Activated CD8-positive, alpha-beta memory T cell treated with anti-CD3 and anti-CD28 coated beads for 36 hours (primary cell): ENCODE results near the gene ABL2. TPM values are rescaled to one million over a fixed set of nuclear protein-coding genes. Genes with fewer than 3 reads are reported as not detected.
"Not testable (repeated sequence)": the region's sequence is repeated elsewhere in the genome, so short reads cannot be mapped to it uniquely, and the experiment has no call there.

Experiments
- CTCF ChIA-PET: fragments of 350-600 bp; sonication (Branson Sonifier 250); formaldehyde crosslinking; loops from one replicate; lab custom pipeline; 2021; ENCODE audit warnings: antibody characterized with exemption; lab: Charles Lee
- POLR2A ChIA-PET: fragments of 350-600 bp; sonication (Branson Sonifier 250); formaldehyde crosslinking; loops from one replicate; lab custom pipeline; 2021; ENCODE audit warnings: antibody characterized with exemption; lab: Charles Lee
- total RNA-seq, 2 experiments: library from RNA; stranded (reverse); gene quantifications; one replicate each; pipeline ENCODE4 v1.2.3, GENCODE V29; 2021

ABL2 gene
- total RNA-seq, 2 experiments from 2014 or later: 7.8 to 7.9 TPM

GRCh38 chr1:179178183-179178582 is 51.3 kb downstream of the ABL2 start:
- POLR2A ChIA-PET: no interaction called here
- CTCF ChIA-PET: no interaction called here

- CTCF ChIA-PET: no interaction called here
- POLR2A ChIA-PET: no interaction called here
Observed at GRCh38 chr1:179177615-179178014, 51.9 kb downstream of the ABL2 start.

- ChIA-PET POLR2A (no interaction called here), CTCF (no interaction called here)
Observed at GRCh38 chr1:179177182-179177581, 52.3 kb downstream of the ABL2 start.

GRCh38 chr1:179175011-179175841 is 54.3 kb downstream of the ABL2 start:
- CTCF ChIA-PET: interaction anchor here (0.7 kb wide), 1 partner anchor 93 kb away, joined by 3 read pairs; no protein-coding TSS in a partner anchor

GRCh38 chr1:179170468-179170770 is 59.1 kb downstream of the ABL2 start:
- CTCF ChIA-PET, POLR2A ChIA-PET: not testable (repeated sequence)

More at GRCh38 chr1:179175011-179175841, 54.3 kb downstream of the ABL2 start:
- POLR2A ChIA-PET: interaction anchor here (0.5 kb wide), 1 partner anchor 629 kb away, joined by 3 read pairs; no protein-coding TSS in a partner anchor

GRCh38 chr1:179169616-179170467 is 59.6 kb downstream of the ABL2 start:
- POLR2A ChIA-PET: interaction anchor here (0.7 kb wide), 1 partner anchor 24 kb away, joined by 3 read pairs; no protein-coding TSS in a partner anchor
- CTCF ChIA-PET: no interaction called here

GRCh38 chr1:179168536-179168935 is 60.9 kb downstream of the ABL2 start:
- CTCF ChIA-PET: no interaction called here
- POLR2A ChIA-PET: no interaction called here

GRCh38 chr1:179167955-179168354 is 61.5 kb downstream of the ABL2 start:
- ChIA-PET CTCF (interaction anchor here (0.6 kb wide), 1 partner anchor 484 kb away, joined by 7 read pairs; no protein-coding TSS in a partner anchor), POLR2A (no interaction called here)

GRCh38 chr1:179167418-179167777 is 62.1 kb downstream of the ABL2 start:
- POLR2A ChIA-PET: no interaction called here
- CTCF ChIA-PET: interaction anchor here (0.6 kb wide), 1 partner anchor 483 kb away, joined by 7 read pairs; no protein-coding TSS in a partner anchor

GRCh38 chr1:179166663-179167417 is 62.6 kb downstream of the ABL2 start:
- POLR2A ChIA-PET: no interaction called here
- CTCF ChIA-PET: interaction anchor here (0.7 to 1.0 kb wide), 2 partner anchors 13 to 541 kb away, joined by 3 to 4 read pairs; no protein-coding TSS in a partner anchor

GRCh38 chr1:179164494-179164893 is 65.0 kb downstream of the ABL2 start:
- CTCF ChIA-PET: no interaction called here
- POLR2A ChIA-PET: no interaction called here

- ChIA-PET CTCF (no interaction called here), POLR2A (no interaction called here)
Observed at GRCh38 chr1:179156708-179157107, 72.8 kb downstream of the ABL2 start.

GRCh38 chr1:179156026-179156425 is 73.5 kb downstream of the ABL2 start:
- CTCF ChIA-PET: no interaction called here
- POLR2A ChIA-PET: no interaction called here

GRCh38 chr1:179155615-179156014 is 73.9 kb downstream of the ABL2 start:
- CTCF ChIA-PET: no interaction called here
- POLR2A ChIA-PET: no interaction called here

- CTCF ChIA-PET: interaction anchor here (0.9 kb wide), 1 partner anchor 12 kb away, joined by 4 read pairs; no protein-coding TSS in a partner anchor
Observed at GRCh38 chr1:179154437-179154836, 75.0 kb downstream of the ABL2 start.

GRCh38 chr1:179153217-179153616 is 76.3 kb downstream of the ABL2 start:
- CTCF ChIA-PET: interaction anchor here (0.9 kb wide), 1 partner anchor 13 kb away, joined by 4 read pairs; no protein-coding TSS in a partner anchor
- POLR2A ChIA-PET: no interaction called here

More at GRCh38 chr1:179154437-179154836, 75.0 kb downstream of the ABL2 start:
- POLR2A ChIA-PET: no interaction called here

GRCh38 chr1:179151908-179152682 is 77.4 kb downstream of the ABL2 start:
- CTCF ChIA-PET: interaction anchor here (0.6 kb wide), 1 partner anchor 34 kb away, joined by 3 read pairs; no protein-coding TSS in a partner anchor
- POLR2A ChIA-PET: no interaction called here

GRCh38 chr1:179146911-179147310 is 82.6 kb downstream of the ABL2 start:
- CTCF ChIA-PET: no interaction called here
- POLR2A ChIA-PET: no interaction called here
